B cell (primary cell): ENCODE results near the gene GZMM.

ENCODE experiments used
- CTCF ChIP-seq: fragments of 200-600 bp; IDR thresholded peaks from one replicate; pipeline ENCODE4 v1.8.0; 2022; ENCODE audit warnings: antibody characterized with exemption, mild to moderate bottlenecking
- EZH2 ChIP-seq: IDR thresholded peaks from 2 replicates; pipeline ENCODE4 v1.6.1; 2012; ENCODE audit warnings: borderline replicate concordance, low read depth, mild to moderate bottlenecking, moderate library complexity, low read length; ENCODE audit not compliant: insufficient read depth, poor library complexity, severe bottlenecking

GRCh38 chr19:506404-507285 is 37.2 kb upstream of the GZMM start:
- TF ChIP-seq CTCF (peak; percentile 92), EZH2 (no peak)
